GM18508 (cell line): ENCODE measurements around the gene TBX21.
"Not testable (repeated sequence)": the region's sequence is repeated elsewhere in the genome, so short reads cannot be mapped to it uniquely, and the experiment has no call there.

Experiments
- ATAC-seq: cut with Tn5 transposase; IDR thresholded peaks from one replicate; pipeline ENCODE4 v1.9.1; 2021; ENCODE audit warnings: moderate number of reproducible peaks; ENCODE audit not compliant: insufficient read depth, unreplicated experiment

The TBX21 gene

DNA sequence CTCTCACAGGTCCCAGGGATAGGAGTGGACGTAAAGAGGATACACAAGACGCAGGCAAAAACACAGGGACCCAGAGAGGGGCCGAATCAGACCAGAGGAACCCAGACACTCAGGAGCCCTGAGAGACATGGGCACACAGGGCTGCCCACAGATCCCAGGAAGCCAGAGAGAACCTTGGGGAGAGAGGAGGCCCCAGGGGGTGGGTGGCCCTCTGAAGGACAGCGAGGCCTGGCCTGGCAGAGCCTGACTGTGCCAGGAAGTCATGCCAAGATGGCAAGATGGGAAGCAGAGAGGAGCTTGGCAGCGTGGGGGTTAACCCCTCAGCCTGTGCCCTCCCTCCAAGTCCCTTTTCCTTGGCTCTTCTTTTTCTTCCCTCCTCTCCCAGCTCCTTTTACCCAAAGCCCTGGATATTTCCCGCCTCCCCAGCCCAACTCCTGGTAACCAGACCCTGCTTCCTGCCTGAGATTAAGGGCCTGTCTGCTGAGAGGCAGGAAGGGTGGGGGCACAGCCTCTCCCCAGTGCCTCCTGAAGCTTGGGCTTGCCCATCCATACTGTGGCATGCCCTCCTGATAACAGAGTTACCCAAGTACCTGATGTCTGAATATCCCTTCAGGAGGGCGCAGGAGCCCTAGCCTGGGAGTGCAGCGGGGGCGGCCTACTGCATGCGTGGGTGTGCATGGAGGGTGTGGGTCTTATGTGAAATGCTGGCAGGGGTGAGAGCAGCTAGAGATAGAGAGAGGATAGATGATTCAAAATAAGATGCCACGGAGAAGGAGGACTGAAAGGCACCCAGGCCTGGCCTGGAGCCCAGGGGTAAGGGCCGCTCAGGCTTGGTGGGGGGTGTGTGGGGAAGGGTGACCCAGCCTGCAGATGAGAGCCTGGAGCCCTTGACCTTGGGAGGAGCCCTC, 6.0 kb upstream of the TBX21 start:
- no peak for ATAC-seq

DNA sequence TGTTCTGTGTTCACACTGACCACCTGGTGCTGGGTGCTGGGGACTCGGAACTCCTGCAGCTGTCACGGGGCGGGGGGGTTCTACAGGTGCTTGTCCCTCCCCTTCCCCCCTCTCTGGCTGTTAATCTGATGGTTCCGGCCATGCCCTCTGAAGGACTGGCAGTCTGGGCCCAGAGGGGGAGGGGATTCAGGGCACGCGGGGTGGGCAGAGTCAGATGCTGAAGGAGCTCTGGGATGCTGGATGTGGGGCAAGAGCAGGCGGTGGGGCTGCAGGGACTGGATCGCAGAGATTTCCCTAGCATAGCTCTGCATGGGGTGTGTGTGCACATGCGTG, 5.4 kb upstream of the TBX21 start:
- ATAC-seq = no peak

DNA sequence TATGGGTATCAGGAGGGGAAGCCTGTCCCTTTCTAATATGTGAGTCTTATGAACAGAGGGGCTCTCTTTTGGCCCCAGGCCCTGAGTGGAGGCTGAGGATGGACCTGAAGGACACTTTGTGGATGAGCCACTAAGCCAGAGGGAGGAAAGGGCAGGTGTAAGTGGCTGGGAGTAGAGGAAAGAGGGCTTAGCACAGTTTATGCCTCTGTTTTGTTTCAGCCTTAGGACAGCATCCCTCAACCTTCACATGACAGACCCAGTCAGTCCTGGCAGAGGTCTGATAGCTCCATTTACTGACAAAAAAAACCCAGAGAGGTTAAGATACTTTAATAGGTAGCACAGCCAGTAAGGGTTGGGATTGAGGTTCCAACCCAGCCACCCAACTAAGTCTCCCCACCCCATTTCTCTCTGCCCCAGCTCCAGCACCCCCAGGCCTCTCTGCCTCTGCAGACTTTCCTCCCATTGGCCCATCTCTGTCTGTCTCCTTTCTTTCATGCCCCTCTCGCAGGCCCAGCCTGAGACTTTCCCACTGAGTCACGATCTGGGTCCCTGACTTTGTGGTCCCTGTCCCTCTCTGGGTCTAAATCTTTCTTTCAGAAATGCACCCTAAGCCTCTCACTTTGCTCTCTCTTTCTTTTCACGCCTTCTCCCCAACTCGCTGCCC, 4.7 kb upstream of the TBX21 start:
- no peak for ATAC-seq

DNA sequence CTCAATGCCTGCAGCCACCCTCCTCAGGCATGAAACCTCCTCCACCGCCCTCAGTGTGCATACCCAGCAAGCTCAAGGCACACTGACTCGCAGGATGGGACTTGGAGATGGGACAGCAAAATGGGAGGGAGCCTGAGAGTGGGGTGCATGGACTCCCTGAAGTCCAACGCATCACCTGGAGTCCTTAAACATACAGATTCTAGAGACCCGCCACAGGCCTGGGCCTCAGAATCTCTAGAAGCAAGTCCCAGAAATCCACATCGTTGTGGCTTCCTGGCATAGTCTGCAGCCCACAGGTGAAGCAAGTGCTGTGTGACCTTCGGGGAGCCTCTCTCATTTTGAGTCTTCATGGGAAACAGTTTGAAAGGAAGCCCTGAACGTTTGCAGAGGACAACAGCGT, 3.6 kb upstream of the TBX21 start:
- no peak for ATAC-seq

DNA sequence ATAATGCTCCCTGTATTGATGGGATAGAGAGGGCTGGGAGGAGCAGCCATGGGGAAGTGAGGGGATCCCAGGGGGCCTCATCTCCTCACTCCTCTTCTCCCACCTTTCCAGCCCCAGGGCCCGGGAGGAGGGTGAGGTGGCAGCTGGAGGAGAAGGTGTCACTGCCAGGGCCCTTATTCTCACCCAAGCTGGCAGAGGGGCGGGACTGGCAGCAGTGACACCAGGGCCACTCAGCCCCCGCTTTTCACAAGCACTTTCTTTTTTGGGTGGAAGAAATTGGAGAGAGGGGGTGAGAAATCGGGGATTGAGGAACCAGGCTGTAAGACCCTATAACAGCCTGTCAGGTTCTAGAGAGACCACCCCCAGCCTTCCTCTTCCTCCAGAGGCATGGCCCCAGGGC, 2.4 kb upstream of the TBX21 start:
- no peak for ATAC-seq

DNA sequence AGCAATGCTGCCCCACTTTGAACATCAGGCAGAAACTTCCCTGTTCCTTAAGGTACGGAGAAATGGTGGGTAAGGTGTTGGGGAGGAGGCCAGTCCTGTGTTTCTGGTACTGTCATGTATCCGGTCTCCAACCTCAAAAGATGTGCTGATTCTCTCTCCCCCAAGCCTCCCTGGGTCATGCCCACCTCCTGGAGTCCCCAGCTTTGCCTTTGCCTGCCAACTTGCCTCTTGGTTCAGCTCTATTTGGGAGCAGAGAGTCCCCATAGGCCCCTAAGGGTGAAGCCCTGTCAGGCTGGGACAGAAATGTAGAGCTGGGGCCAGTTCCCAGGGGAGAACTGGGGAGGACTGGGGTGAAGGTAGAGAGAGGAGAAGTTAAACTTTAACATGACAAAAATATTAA, 1.6 kb upstream of the TBX21 start:
- ATAC-seq = no peak

DNA sequence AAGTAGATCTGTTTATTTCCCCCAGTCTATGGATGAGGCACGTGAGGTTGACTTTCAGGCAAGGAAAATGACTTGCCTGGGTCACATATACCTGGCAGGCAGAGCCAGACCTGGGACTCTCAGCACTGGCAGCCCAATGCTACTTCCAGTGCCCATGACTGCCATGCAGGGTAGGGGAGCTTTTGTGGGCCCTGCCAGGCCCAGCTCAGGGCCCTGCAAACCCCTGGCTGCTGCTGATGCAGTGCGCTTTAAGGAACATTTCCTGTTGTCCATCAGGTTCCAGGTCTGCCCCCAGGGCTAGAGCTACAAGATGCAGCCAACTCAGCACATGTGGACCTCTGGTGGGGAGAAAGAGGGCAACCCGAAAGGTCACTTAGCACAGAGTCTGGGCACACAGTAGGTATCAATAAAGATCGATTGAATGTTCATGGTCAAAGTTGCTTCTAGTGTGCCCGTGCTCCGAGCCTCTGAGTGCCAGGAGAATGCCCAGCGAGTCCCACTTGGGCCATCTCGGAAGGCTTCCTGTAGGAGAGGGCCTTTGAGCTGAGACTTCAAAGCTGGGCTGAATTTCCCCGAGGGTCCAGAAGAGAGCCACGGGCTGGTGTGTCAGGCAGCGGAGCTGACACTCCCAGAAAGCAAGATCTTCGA, 513 bp upstream of the TBX21 start:
- no peak for ATAC-seq

DNA sequence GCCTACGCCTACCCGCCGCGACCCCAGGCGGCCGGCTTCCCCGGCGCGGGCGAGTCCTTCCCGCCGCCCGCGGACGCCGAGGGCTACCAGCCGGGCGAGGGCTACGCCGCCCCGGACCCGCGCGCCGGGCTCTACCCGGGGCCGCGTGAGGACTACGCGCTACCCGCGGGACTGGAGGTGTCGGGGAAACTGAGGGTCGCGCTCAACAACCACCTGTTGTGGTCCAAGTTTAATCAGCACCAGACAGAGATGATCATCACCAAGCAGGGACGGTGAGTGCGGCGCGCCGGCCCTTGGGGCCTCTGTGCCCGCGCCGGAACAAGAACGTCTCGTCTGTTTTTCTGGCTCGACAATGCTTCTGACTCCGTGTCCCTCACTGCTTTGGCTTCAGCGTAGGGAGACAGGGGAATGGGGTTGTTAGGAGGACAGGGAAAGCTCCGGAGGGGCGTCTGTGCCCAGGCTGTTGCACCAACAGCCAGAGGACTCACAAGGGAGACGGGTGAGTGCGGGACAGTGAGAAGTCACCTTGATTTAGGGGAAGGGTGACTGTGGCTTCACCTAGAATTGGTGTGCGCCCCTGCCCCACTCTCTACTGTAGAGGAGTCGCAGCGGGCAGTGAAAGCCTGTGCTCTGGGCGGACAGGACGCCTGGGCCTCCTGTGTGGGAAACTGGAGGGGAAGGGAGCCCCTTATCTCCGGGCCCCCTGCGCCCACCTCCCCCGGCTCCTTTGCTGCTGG, 806 bp downstream of the TBX21 start:
- no peak for ATAC-seq

DNA sequence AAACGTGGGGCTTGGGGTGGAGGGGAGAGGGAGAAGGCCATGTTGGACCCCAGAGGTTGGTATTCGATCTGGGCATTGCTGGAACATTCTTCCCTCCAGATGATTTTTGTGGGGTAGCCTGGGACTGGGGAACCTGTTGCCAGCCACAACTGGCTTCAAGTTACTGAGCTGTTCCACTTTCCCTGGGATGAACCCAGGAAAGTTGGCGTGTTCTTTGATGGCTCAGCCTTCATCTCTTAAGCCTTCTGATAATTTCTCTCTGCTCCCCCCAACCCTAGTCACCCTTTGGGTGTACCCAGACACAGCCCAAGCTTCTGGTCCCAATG, 2.1 kb downstream of the TBX21 start:
- no peak for ATAC-seq

DNA sequence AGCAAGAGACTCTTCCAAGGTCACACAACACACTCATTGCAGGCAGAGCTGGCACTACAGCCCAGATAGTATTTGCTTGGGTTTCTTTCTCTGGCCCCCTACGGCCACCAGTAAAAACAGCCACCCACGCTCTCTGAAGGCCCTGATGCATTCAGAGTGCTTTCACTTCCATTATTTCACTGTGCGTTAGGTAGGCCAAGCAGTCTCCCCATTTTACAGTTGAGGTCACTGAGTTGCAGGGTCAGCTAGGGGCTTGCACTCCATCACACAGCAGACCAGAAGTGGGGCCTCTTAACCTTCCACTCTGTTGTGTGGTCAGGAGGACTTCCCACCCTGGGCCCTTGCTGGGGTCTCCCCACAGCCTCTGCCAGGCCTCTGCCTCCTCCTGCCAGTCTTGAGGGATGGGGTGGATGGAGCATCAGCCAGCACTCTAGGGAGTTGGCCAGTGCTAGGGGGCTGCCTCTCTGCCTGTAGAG, 2.5 kb downstream of the TBX21 start:
- no peak for ATAC-seq

DNA sequence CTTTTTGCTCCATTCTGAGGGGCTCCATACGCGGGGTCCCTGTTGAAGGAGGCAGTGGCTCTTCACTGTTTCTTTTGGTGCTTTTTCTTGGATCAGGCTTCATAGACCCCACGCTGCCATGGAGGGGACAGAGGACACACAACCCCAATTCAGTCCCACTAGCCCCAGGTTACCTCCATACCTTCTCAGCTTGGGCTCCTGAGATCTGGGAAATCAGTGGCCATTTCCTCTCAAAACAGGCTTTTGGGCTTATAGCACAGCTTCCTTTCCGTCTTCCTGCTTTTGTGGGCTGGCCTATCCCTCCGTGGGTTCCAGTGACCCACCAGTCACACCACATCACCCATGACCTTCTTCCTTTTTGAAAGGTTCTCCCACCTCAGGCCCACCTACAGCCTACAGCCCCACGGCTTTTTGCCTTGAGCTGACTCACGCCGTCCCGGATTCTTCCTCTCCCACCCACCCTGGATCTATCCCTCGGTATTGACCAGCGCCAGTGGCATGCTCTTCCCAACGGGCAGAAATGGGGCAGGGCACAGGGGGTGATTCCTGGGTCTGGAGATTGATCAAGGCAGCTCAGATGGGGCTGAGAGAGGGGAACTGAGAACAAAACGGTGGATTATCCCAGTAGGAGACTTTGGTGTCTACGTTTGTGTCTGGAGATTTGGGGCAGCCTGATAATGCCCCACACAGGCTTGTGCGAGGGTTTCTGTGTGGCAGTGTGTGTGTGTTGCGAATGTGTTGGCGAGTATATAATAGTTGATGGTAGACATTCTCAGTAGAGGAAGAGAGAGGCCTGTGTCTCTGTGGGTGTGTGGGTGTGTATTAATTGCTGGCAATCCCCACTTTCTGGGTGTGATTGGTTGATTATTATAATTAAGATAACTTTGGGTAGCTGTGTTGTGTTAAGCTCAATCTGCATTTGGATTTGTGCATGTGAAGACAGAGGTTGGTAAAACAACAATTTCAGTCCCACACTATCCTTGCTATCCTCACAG, 3.8 kb downstream of the TBX21 start:
- no peak for ATAC-seq

DNA sequence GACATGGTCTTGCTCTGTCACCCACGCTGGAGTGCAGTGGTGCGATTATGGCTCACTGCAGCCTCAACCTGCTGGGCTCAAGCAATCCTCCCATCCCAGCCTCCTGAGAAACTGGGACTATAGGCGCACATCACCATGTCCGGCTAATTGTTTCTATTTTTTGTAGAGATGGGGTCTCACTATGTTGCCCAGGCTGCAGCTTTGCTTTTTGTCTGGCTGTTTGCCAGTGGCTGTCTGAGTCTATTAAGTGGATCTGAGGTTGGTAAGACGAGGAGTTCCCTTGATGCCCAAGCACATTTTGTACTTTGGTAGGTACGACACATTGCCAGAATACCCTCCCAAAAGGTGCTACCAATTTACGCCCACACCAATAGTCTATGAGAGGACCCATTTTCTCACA, 5.1 kb downstream of the TBX21 start:
- no peak for ATAC-seq

DNA sequence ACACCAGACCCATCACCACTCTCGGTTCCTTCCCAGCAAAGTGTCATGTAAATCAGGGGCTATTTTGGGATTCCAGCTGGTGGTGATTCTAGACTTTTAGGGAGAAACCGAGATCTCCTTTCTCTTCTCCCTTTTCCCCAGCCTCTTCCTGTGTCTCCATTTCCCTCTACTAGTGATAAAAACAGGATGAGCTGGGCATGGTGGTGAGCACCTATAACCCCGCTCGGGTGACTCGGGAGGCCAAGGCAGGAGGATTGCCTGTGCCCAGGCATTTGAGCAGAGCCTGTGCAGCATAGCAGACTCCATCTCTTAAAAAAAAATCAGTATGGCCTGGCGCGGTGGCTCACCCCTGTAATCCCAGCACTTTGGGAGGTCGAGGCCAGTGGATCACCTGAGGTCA, 6.1 kb downstream of the TBX21 start:
- no peak for ATAC-seq

DNA sequence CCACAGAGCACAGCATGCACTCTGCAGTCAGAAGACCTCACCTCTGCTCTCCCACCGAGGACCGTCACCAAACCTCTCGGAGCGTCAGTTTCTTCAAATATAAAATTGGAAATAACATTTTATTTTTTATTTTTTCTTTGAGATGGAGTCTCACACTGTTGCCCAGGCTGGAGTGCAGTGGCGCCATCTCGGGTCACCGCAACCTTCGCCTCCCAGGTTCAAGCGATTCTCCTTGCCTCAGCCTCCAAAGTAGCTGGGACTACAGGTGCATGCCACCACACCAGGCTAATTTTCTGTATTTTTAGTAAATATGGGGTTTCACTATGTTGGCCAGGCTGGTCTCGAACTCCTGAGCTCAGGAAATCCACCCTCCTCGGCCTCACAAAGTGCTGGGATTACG, 6.9 kb downstream of the TBX21 start:
- ATAC-seq = not testable (repeated sequence)

DNA sequence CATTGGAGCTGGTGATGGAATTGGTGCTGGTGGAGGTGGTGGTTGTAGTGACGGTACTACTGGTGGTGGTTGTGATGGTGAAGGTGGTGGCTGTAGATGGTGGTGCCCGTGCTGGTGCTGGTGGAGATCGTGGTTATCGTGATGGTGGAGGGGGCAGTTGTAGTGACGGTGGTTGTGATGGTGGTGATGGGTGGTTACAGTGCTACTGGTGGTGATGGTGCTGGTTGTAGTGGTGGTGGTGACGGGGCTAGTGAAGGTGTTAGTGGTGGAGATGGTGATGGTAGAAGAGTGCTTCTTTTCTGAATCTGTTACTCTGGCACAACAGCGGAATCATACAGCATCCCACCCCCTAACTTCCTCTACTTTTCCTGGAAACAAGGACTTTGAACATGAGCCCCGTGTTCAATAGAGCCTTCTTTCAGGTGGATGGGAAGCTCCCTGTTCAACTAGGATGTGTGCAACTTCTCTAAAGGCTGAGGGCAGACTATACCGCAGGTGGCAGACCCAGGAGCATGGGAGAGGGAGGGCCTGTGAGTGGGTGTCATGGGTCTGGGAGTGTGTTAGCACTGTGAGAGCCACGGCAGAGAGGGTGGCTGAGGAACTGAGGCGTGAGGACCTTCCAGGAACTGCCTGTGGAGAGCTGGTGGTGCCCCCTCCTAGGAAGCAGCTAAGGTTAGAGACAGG, 8.2 kb downstream of the TBX21 start:
- no peak for ATAC-seq

DNA sequence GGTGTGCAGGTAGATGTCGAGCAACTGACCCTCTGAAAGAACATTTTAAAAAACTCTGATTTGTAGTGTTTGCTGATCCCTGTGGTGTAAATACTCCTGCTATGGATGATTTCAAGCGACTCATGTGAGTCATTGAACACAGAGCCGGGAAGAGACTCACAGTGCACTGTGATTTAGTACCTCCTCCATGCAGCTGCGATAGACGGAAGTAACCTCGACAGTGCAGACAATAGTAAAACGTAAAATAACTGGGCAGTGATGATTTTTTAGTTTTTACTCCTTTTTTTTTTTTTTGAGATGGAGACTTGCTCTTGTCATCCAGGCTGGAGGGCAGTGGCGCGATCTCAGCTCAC, 8.7 kb downstream of the TBX21 start:
- no peak for ATAC-seq

DNA sequence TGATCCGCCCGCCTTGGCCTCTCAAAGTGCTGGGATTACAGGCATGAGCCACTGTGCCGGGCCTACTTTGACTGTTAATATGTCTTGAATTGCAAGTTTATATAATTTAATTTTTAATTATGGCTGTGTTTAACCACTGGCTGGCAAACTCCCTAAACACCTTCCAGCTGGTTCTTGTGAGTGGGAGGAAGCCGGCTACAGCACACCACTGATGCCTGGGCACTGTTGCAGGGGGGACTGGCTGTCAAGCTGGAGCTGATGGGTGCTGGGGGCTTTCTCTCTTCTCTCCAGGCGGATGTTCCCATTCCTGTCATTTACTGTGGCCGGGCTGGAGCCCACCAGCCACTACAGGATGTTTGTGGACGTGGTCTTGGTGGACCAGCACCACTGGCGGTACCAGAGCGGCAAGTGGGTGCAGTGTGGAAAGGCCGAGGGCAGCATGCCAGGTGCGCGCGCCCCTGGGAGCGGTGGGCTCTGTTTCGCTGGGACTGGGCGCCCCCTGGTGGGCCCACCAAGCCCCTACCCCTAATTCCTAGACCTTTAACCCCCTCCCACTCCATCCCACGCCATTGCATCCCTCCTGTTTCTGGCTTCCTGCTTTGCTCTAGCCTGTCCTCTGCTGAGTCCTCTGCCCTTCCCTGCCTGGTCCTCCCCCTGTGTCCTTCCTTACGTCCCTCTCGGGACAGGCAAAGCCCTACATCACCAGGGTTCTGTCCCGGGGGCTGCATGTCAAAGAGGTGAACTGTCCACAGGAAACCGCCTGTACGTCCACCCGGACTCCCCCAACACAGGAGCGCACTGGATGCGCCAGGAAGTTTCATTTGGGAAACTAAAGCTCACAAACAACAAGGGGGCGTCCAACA, 9.5 kb downstream of the TBX21 start:
- no peak for ATAC-seq
